Nephron (organoid): Measurements from ENCODE around the gene FBXO10.
"Not testable (repeated sequence)": the region's sequence is repeated elsewhere in the genome, so short reads cannot be mapped to it uniquely, and the experiment has no call there.

Source experiments
- H3K27ac Mint-ChIP-seq, 3 experiments: 2 replicates each; pipeline ENCODE4 v1.8.0; 2020; ENCODE audit warnings: mixed read lengths in 3 of 3, mild to moderate bottlenecking in 2 of 3, moderate library complexity in 1 of 3
- H3K27me3 Mint-ChIP-seq: 2 replicates; pipeline ENCODE4 v1.8.0; 2021; ENCODE audit warnings: low read depth, mild to moderate bottlenecking, moderate library complexity, mixed read lengths
- H3K36me3 Mint-ChIP-seq: 2 replicates; pipeline ENCODE4 v1.8.0; 2020; ENCODE audit warnings: low read depth, mixed read lengths
- H3K4me1 Mint-ChIP-seq: 2 replicates; pipeline ENCODE4 v1.8.0; 2020; ENCODE audit warnings: mixed read lengths
- H3K4me3 Mint-ChIP-seq, 3 experiments: 2 replicates each; pipeline ENCODE4 v1.8.0; 2020; ENCODE audit warnings: mild to moderate bottlenecking in 3 of 3, mixed read lengths in 3 of 3, moderate library complexity in 2 of 3
- H3K9me3 Mint-ChIP-seq: 2 replicates; pipeline ENCODE4 v1.8.0; 2020; ENCODE audit warnings: mixed read lengths
- TF ChIP-seq, protein P1 (sequence below), 3 experiments: fragments of 200-600 bp; sonication (generic); IDR thresholded peaks; one replicate each; pipeline ENCODE4 v1.5.0; 2021; ENCODE audit warnings: antibody characterized with exemption in 3 of 3; ENCODE audit not compliant: unreplicated experiment in 3 of 3

The FBXO10 gene

DNA sequence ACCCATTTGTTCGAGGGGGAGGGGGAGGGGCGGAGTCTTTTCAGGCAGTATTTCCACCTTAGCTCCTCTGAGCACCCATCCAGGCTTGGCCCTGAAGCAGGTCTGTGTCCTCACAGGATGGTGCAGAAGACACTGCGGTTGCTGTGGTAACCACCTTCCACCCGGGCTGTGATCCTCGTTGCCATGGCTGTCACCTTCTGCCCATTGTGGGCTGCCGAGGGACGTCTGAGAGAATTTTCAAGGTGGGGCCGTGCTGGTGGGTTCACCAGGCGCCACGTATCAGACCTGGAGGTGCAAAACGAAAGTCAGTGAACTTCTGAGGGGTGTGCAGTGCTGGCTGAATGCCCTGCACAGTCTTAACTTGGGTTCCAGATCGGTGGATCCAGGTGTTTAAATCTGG lies 63.7 kb downstream of the FBXO10 start:
- Mint-ChIP-seq H3K4me1 (no peaks in the 10 kb centered on the region), H3K9me3 (no peaks in the 10 kb centered on the region), H3K27ac (no peak overlapping the region)

DNA sequence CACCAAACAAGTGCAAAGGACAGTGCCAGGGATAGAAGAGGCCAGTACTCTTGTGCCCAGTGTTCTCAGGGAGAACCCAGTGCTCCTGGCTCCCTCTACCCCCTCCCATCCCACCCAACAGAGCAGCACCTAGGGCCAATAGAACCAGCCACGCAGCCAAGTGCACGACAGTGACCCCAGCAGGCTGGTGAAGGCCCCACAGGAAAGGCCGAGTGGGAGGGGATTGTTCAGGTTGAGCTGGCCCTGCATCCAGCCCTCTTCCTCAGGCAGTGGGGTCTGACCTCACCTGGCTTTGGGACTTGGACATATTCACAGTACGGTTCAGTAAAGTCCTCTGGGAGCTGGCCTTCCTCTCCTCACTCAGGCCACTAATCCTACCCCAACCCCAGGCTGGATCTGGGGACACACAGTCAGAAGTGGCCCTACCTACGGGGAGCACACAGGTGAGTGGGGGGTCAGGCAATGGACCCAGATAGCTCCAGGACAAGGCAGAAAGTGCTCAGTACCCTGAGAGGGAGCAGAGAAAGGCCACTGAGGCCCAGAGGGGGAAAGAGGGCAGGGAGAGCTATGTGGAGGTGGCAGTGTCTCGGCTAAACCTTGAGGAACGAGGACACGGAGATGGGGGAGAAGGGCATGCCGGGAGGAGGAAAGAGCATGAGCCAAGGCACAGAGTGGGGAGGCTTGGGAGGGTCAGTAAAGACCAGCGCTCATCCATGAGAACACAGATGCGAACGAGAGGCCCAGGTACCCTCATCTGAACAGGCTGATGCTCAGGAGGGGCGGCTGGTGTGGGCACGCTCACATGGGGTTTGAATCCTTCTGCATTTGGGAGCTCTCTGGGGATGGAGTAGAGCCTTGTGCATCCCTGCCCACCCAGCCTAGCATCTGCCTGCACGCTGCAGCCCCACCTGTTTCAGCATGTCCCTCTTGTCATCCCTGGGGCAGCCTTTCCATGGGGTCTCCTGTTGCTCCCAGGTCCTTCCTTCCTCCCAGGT lies 64.9 kb downstream of the FBXO10 start:
- no peaks in the 10 kb centered on the region for H3K27me3 Mint-ChIP-seq
- peaks cover 31% of the 10 kb centered on the region for H3K36me3 Mint-ChIP-seq
- H3K9me3 Mint-ChIP-seq, result no peaks in the 10 kb centered on the region
- no peaks in the 10 kb centered on the region for H3K4me1 Mint-ChIP-seq
- H3K27ac Mint-ChIP-seq, result no peak overlapping the region
- TF ChIP-seq, protein P1, sequence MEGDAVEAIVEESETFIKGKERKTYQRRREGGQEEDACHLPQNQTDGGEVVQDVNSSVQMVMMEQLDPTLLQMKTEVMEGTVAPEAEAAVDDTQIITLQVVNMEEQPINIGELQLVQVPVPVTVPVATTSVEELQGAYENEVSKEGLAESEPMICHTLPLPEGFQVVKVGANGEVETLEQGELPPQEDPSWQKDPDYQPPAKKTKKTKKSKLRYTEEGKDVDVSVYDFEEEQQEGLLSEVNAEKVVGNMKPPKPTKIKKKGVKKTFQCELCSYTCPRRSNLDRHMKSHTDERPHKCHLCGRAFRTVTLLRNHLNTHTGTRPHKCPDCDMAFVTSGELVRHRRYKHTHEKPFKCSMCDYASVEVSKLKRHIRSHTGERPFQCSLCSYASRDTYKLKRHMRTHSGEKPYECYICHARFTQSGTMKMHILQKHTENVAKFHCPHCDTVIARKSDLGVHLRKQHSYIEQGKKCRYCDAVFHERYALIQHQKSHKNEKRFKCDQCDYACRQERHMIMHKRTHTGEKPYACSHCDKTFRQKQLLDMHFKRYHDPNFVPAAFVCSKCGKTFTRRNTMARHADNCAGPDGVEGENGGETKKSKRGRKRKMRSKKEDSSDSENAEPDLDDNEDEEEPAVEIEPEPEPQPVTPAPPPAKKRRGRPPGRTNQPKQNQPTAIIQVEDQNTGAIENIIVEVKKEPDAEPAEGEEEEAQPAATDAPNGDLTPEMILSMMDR (IDR thresholded peaks at IDR 0.05; ENCODE audit: unreplicated experiment in 3 of 3), result no peak
- no peak overlapping the region for H3K4me3 Mint-ChIP-seq

More for the DNA sequence above, 63.7 kb downstream of the FBXO10 start:
- Mint-ChIP-seq H3K27me3 (no peaks in the 10 kb centered on the region), H3K4me3 (no peak overlapping the region), H3K36me3 (peaks cover 34% of the 10 kb centered on the region)
- TF ChIP-seq, protein P1 (IDR thresholded peaks at IDR 0.05; ENCODE audit: unreplicated experiment in 3 of 3), result no peak

DNA sequence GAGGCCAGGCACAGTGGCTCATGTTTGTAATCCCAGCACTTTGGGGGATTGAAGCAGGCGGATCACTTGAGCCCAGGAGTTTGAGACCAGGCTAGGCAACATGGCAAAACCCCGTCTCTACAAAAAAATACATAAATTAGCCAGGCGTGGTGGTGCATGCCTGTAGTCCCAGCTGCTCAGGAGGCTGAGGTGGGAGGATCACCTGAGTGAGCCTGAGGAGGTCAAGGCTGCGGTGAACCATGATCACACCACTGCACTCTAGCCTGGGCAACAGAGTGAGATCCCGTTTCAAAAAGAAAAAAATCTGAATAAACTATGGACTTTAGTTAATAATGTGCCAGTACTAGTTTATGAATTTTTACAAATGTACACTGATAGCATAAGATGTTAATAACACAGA lies 66.1 kb downstream of the FBXO10 start:
- not testable (repeated sequence) for H3K4me3 Mint-ChIP-seq, H3K27me3 Mint-ChIP-seq, H3K4me1 Mint-ChIP-seq, H3K9me3 Mint-ChIP-seq, H3K27ac Mint-ChIP-seq
- peaks cover 23% of the 10 kb centered on the region for H3K36me3 Mint-ChIP-seq

DNA sequence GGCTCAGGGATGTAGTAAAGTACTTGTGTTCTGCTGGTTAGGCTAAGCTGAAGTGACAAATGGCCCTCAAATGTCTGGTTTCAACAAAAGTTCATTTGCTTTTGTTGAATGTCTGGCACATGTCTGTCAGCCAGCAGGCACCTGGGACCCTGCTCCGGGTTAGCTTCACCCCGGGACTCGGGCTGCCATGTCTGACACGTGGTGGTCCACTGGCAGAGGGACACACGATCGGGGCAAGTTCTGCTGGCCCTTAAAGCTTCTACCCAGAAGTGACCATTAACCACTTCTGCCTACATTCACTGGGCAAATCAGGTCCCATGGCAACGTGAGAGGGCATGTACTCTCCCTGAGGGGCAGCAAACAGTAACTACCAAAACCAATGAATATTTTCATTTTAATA lies 66.6 kb downstream of the FBXO10 start:
- H3K9me3 Mint-ChIP-seq, result no peaks in the 10 kb centered on the region
- no peak overlapping the region for H3K4me3 Mint-ChIP-seq
- peaks cover 21% of the 10 kb centered on the region for H3K36me3 Mint-ChIP-seq
- H3K27me3 Mint-ChIP-seq, result no peaks in the 10 kb centered on the region
- H3K27ac Mint-ChIP-seq, result no peak overlapping the region
- no peaks in the 10 kb centered on the region for H3K4me1 Mint-ChIP-seq
- TF ChIP-seq, protein P1 (IDR thresholded peaks at IDR 0.05; ENCODE audit: unreplicated experiment in 3 of 3), result no peak

DNA sequence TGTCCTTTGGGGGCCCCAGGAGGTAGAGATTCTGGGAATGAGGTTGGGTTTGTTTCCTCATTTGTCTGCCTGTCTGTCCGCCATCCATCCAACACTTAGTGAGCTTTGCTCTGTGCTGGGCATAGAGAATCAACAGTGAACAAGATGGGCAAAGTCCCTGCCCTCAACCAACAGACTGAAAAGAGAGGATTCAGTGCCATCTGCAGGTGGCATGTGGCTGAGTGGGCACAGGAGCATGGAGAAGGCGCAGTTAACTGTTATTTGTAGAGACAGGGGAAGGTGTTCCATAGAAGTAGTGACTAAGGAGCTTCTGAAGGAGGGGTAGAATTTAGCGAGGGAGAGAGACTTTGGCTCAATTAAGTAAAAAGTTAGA lies 67.4 kb downstream of the FBXO10 start:
- Mint-ChIP-seq H3K27ac (no peak overlapping the region), H3K36me3 (peaks cover 21% of the 10 kb centered on the region), H3K4me1 (no peaks in the 10 kb centered on the region), H3K27me3 (no peaks in the 10 kb centered on the region), H3K9me3 (no peaks in the 10 kb centered on the region), H3K4me3 (no peak overlapping the region)
- TF ChIP-seq, protein P1 (IDR thresholded peaks at IDR 0.05; ENCODE audit: unreplicated experiment in 3 of 3), result no peak

DNA sequence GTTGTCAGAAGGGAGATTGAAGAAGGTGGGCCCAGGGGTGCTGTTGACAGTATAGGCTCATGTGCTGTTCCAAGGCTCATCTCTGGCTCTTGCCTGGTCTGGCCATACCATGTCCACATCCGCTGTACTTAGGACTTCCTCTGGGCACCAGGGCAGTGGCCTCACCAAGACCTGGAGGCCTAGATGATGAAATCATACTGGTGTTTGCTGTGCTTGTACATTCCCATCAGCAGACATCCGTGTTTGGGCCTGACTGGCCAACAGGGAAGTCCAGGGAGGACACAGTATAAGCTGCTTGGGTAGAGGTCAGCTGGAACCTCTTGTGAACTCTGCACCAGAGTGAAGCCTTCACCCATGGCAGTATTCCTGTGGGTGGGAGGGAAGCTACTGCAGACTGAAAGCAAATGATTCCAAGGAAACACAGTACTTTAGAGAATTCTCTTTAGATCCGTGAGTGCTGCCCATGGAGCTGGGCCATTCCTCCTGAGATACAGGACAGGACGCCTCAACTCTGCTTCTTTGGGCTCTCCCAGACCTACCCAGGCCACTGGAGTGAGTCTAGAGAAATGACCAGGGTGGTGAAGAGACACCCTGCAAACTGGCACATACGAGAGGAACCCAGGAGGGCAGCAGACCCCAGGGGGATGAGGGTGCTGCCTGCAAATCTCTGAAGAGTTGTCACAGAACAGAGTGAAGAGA lies 67.9 kb downstream of the FBXO10 start:
- Mint-ChIP-seq H3K9me3 (no peaks in the 10 kb centered on the region), H3K27me3 (no peaks in the 10 kb centered on the region), H3K27ac (no peak overlapping the region), H3K4me1 (no peaks in the 10 kb centered on the region), H3K36me3 (peaks cover 26% of the 10 kb centered on the region), H3K4me3 (no peak overlapping the region)
- TF ChIP-seq, protein P1 (IDR thresholded peaks at IDR 0.05; ENCODE audit: unreplicated experiment in 3 of 3), result no peak
